Activated CD4-positive, alpha-beta T cell treated with anti-CD3 and anti-CD28 coated beads, Interleukin-2, amount 10 ng/mL, durations not matched to agents 7 days and 5 days (primary cell): ENCODE results near the gene RGS7. TPM values are rescaled to one million over a fixed set of nuclear protein-coding genes. Genes with fewer than 3 reads are reported as not detected.
"Not testable (repeated sequence)": the region's sequence is repeated elsewhere in the genome, so short reads cannot be mapped to it uniquely, and the experiment has no call there.

Experiments
- CTCF ChIA-PET: fragments of 350-600 bp; sonication (Branson Sonifier 250); formaldehyde crosslinking; loops from one replicate; lab custom pipeline; 2021; ENCODE audit warnings: antibody characterized with exemption; lab: Charles Lee
- POLR2A ChIA-PET: fragments of 350-600 bp; sonication (Branson Sonifier 250); formaldehyde crosslinking; loops from one replicate; lab custom pipeline; 2021; ENCODE audit warnings: antibody characterized with exemption; lab: Charles Lee
- DNase-seq: peaks from one replicate; pipeline ENCODE4 v3.0.0-alpha.2; 2020
- H3K27ac Mint-ChIP-seq: one replicate; pipeline ENCODE4 v1.8.0; 2021; ENCODE audit warnings: mild to moderate bottlenecking, moderate library complexity, mixed read lengths
- H3K27me3 Mint-ChIP-seq: one replicate; pipeline ENCODE4 v1.8.0; 2021; ENCODE audit warnings: mixed read lengths
- H3K36me3 Mint-ChIP-seq: one replicate; pipeline ENCODE4 v1.8.0; 2021; ENCODE audit warnings: low read depth, mixed read lengths
- H3K4me1 Mint-ChIP-seq: one replicate; pipeline ENCODE4 v1.8.0; 2021; ENCODE audit warnings: mixed read lengths
- H3K4me3 Mint-ChIP-seq: one replicate; pipeline ENCODE4 v1.8.0; 2021; ENCODE audit warnings: mild to moderate bottlenecking, moderate library complexity, mixed read lengths
- H3K9me3 Mint-ChIP-seq: one replicate; pipeline ENCODE4 v1.8.0; 2021; ENCODE audit warnings: mixed read lengths
- total RNA-seq, 2 experiments: library from RNA; stranded (reverse); gene quantifications; one replicate each; pipeline ENCODE4 v1.2.3, GENCODE V29; 2021

Gene RGS7
- total RNA-seq, 2 experiments from 2014 or later: not detected

DNA sequence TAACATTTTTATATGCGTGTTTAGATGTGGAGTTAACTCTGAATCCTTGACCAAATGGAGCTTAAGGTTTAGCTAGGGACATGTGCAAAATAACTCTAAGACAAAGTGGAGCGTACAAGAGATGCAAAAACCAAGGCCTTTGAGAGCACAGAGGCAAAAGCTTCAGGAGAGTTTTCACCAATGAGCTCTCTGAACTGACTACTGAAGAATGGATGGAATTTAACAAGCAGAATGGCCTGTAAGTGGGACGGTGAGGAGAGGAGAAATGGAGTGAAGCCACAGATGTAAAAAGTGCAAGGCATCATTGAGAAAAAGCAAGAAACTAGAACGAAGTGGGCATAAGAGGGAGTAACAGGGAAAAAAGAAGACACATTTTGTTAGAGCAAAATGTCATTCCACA lies 260.0 kb downstream of the RGS7 start:
- Mint-ChIP-seq H3K4me1 (no peaks in the 10 kb centered on the region), H3K36me3 (no peaks in the 10 kb centered on the region), H3K4me3 (no peak overlapping the region), H3K27ac (no peak overlapping the region), H3K9me3 (no peaks in the 10 kb centered on the region), H3K27me3 (no peaks in the 10 kb centered on the region)
- CTCF ChIA-PET: no interaction called here
- POLR2A ChIA-PET: no interaction called here
- no peak for DNase-seq

DNA sequence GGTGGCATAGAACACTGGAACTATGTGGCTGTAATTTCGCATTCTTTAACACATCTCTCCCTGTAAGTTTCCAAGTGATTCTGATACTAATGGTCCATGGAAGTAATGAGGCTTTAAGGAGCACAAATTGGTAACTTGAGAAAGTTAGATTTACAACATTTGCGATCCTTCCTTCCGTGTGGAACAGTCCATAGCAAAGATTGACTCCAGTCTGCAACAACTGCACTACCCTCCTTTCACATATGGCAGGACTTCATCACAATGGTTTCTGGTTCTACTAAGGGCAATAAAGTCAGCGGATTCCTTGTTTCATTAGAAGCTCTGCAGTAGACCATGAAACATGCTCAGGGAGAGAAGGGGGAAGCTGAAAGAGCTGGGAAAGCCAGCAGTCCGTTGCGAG lies 261.2 kb downstream of the RGS7 start:
- DNase-seq: no peak
- Mint-ChIP-seq H3K27ac (no peak overlapping the region), H3K9me3 (no peaks in the 10 kb centered on the region), H3K27me3 (no peaks in the 10 kb centered on the region), H3K4me3 (no peak overlapping the region), H3K36me3 (no peaks in the 10 kb centered on the region), H3K4me1 (no peaks in the 10 kb centered on the region)
- POLR2A ChIA-PET: no interaction called here
- CTCF ChIA-PET: no interaction called here

DNA sequence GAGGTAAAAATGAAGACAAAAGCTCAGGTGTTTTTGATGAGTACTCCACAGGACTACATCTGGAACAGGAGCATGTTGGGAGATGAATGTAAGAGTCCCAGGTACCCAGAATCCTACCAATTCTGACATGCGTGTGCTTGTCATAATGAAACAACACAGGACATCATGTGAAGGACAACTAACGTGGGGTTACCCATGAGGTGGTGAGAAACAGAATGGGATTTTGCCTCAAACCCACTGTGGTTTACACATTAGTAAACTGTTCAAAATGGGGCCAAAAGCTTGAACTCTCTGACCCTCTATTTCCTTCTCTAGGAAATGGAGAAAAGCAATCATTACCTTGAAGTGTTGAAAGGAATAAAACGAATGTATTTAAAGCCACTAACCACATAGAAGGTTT lies 266.2 kb downstream of the RGS7 start:
- H3K9me3 Mint-ChIP-seq: no peaks in the 10 kb centered on the region
- CTCF ChIA-PET: no interaction called here
- no peak overlapping the region for H3K4me3 Mint-ChIP-seq
- H3K27ac Mint-ChIP-seq: no peak overlapping the region
- H3K36me3 Mint-ChIP-seq: no peaks in the 10 kb centered on the region
- no peaks in the 10 kb centered on the region for H3K4me1 Mint-ChIP-seq
- POLR2A ChIA-PET: no interaction called here
- DNase-seq: no peak
- H3K27me3 Mint-ChIP-seq: no peaks in the 10 kb centered on the region

DNA sequence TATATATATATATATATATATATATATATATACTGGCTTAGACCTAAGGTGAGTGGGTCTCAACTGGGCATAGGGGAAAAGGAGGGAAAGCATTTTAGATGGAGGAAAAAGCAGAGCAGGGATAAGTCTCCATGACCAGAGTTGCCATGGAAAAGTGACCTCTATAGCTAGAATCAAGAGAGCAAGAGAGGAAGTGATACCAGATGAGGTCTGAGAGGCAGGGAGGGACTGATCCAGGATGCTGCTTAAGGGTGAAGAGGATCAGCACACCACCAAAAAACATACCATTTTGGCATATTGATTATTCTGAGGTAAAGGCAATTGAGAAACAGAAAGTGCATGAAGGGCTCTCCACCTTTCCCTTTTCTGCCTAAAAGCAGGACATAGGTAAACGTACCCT lies 267.9 kb downstream of the RGS7 start:
- CTCF ChIA-PET, H3K4me3 Mint-ChIP-seq, H3K36me3 Mint-ChIP-seq, POLR2A ChIA-PET, DNase-seq, H3K9me3 Mint-ChIP-seq, H3K27me3 Mint-ChIP-seq, H3K4me1 Mint-ChIP-seq, H3K27ac Mint-ChIP-seq: not testable (repeated sequence)

DNA sequence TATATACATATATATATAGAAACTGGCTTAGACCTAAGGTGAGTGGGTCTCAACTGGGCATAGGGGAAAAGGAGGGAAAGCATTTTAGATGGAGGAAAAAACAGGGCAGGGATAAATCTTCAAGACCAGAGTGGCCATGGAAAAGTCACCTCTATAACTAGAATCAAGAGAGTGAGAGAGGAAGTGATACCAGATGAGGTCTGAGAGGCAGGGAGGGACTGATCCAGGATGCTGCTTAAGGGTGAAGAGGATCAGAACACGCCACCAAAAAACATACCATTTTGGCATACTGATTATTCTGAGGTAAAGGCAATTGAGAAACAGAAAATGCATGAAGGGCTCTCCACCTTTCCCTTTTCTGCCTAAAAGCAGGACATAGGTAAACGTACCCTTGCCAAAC lies 268.9 kb downstream of the RGS7 start:
- H3K9me3 Mint-ChIP-seq, H3K27ac Mint-ChIP-seq, H3K4me3 Mint-ChIP-seq, DNase-seq, H3K27me3 Mint-ChIP-seq, H3K36me3 Mint-ChIP-seq, CTCF ChIA-PET, POLR2A ChIA-PET, H3K4me1 Mint-ChIP-seq: not testable (repeated sequence)

DNA sequence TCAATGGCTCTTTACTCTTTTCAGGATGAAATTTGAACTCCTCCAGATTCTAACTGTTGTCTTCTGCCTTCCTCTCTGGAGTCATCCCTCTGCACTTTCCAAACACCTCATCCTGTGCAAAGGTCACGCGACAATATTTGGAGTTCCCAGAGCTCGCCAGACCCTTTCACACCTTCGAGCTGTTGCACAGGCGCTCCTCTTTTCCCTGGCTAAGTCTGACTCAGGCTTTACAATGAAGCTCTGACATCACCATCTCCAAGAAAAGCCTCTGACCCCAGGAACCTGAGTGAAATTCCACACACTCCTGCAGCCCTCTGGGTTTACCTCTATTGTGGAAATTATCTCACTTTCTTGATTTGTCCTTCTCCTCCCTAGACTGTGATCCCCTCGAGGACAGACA lies 270.3 kb downstream of the RGS7 start:
- ChIA-PET CTCF (no interaction called here), POLR2A (no interaction called here)
- Mint-ChIP-seq H3K4me3 (no peak overlapping the region), H3K36me3 (no peaks in the 10 kb centered on the region), H3K27ac (no peak overlapping the region), H3K9me3 (no peaks in the 10 kb centered on the region), H3K4me1 (no peaks in the 10 kb centered on the region), H3K27me3 (no peaks in the 10 kb centered on the region)
- DNase-seq: no peak

DNA sequence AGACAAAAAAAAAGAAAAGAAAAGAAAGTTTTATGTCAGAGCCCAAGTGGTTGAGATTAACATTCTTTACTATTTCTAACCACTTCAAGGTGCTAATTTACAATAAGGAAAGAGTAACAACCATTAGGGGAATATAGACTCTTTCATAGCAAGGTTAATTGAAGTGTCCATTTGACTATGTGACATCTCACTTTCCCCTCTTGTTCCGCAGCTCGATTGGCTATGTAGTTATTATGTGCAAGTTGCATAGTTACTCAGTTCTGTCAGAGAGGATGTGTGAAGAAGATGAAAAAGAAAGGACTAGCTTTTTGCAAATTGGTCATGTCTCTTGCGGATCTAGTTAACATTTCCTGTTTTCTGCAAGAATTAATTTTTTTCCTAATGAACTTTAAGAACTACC lies 273.7 kb downstream of the RGS7 start:
- no peaks in the 10 kb centered on the region for H3K27me3 Mint-ChIP-seq
- H3K27ac Mint-ChIP-seq: no peak overlapping the region
- no peaks in the 10 kb centered on the region for H3K36me3 Mint-ChIP-seq
- no peak overlapping the region for H3K4me3 Mint-ChIP-seq
- CTCF ChIA-PET: no interaction called here
- no peak for DNase-seq
- no peaks in the 10 kb centered on the region for H3K4me1 Mint-ChIP-seq
- POLR2A ChIA-PET: no interaction called here
- H3K9me3 Mint-ChIP-seq: no peaks in the 10 kb centered on the region

DNA sequence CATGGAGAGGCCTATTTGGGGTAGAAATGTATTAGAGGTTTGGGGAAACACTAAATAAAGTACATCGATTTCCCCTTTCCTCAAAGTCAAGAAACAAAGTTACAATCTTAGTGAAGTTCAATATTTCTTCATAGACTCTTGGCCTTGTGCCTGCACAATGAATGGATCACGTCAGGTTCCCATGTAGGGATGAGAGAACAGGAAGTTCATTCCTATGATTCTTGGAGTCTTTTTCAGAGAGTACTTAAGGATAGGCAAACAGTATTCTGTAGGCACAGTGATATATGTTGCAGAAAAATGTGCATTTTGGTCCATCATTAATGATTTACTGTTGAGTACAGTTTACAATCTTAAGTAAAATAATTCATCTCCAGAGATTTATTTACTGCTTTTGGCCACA lies 275.5 kb downstream of the RGS7 start:
- H3K4me3 Mint-ChIP-seq: no peak overlapping the region
- H3K4me1 Mint-ChIP-seq: no peaks in the 10 kb centered on the region
- H3K36me3 Mint-ChIP-seq: no peaks in the 10 kb centered on the region
- ChIA-PET CTCF (no interaction called here), POLR2A (no interaction called here)
- no peak overlapping the region for H3K27ac Mint-ChIP-seq
- no peak for DNase-seq
- H3K9me3 Mint-ChIP-seq: no peaks in the 10 kb centered on the region
- H3K27me3 Mint-ChIP-seq: no peaks in the 10 kb centered on the region

DNA sequence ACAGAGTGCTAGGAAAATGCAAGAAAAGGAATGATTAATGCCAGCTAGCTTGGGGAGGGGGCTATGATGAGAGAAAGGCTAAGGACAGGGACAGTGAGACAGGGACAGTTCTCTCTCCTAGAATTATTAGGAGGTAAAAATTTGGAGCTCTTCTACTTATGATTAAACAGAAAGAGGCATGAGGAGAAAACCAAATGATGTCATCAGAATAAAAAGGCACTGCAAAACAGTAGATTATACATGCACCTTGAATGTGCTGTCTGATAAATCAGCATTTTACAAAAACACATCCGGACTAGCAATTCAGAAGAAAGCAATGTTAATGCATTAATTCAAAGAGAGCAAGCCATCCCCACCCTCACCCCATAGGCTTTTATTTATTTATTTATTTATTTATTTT lies 277.5 kb downstream of the RGS7 start:
- H3K9me3 Mint-ChIP-seq: no peaks in the 10 kb centered on the region
- ChIA-PET CTCF (no interaction called here), POLR2A (no interaction called here)
- no peak overlapping the region for H3K27ac Mint-ChIP-seq
- no peak for DNase-seq
- no peaks in the 10 kb centered on the region for H3K36me3 Mint-ChIP-seq
- H3K4me3 Mint-ChIP-seq: no peak overlapping the region
- H3K4me1 Mint-ChIP-seq: no peaks in the 10 kb centered on the region
- H3K27me3 Mint-ChIP-seq: no peaks in the 10 kb centered on the region

DNA sequence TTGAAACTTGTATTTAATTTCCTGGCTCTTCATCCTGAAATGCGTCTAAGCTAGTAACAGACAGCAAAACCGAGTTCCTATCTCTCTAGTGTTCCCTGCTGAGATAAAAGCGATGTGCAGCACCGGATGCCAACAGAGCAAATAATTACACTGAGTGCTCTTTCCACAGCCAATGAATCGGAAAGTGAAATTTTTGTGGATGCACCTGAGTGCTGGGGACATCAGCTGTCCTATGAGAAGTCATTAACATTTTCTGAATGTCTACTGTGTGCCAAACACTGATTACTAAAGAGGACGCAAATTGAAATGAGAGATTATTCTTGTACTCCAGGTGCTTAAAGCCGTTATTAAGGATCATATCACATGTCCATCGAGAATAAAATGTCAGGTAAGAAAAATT lies 278.0 kb downstream of the RGS7 start:
- no peak for DNase-seq
- no peaks in the 10 kb centered on the region for H3K9me3 Mint-ChIP-seq
- no peak overlapping the region for H3K4me3 Mint-ChIP-seq
- ChIA-PET CTCF (no interaction called here), POLR2A (no interaction called here)
- H3K36me3 Mint-ChIP-seq: no peaks in the 10 kb centered on the region
- no peaks in the 10 kb centered on the region for H3K27me3 Mint-ChIP-seq
- H3K4me1 Mint-ChIP-seq: no peaks in the 10 kb centered on the region
- no peak overlapping the region for H3K27ac Mint-ChIP-seq

DNA sequence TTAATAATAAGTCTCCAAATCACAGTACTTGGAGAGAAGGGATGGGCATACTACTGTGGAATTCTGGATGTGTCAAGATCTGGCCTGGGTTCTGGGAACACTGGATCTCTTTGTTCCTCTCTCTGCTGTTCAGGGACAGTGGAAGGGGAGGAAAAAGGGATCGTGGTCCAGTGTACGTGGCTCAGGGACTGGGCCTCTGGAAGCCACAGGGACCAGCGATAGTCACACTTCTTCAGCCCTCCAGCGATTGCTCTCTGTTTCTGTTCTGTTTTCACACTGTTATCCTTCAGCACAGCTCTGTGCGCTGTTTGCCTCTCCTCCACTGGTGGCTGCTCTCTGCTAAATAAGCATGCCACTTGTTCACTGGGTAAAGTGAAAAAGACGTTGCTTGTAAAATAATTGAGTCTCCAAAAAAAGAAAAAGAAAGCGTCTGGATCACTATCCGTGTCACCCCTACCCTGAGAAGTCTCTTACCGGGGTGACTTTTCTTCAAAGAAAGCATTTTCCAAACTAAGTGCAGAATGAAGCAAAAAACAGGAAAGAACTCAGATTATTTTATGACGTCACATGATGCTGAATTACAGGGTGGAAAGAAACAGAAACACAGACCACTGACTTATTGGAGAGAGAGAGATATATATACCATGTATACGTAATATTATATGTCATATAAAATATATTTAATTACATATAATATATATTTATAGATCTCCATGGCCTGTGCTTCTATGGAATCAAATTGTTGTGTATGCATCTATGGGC lies 279.4 kb downstream of the RGS7 start:
- H3K9me3 Mint-ChIP-seq: no peaks in the 10 kb centered on the region
- H3K27me3 Mint-ChIP-seq: no peaks in the 10 kb centered on the region
- CTCF ChIA-PET: no interaction called here
- no peak overlapping the region for H3K27ac Mint-ChIP-seq
- H3K4me3 Mint-ChIP-seq: no peak overlapping the region
- DNase-seq: no peak
- POLR2A ChIA-PET: no interaction called here
- H3K36me3 Mint-ChIP-seq: no peaks in the 10 kb centered on the region
- no peaks in the 10 kb centered on the region for H3K4me1 Mint-ChIP-seq

DNA sequence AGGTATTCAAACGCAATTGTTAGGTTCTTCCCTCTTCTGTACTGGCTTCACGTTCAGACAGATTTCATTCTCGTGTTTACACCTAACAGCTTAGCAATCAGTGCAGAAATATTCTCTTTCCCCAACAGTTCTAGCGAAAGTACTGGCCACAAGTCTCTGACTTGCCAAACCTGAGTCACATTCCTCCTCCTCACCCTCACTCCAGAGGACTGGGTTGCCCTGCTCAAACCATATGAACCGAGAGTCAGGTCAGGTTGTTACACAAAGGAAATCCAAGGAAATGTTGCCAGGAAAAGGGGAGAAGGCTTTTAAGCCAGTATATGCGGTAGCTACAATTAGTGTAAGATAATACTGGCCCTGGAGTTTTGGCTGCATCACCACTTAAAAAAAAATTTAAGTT lies 282.5 kb downstream of the RGS7 start:
- Mint-ChIP-seq H3K27ac (no peak overlapping the region), H3K36me3 (no peaks in the 10 kb centered on the region), H3K27me3 (no peaks in the 10 kb centered on the region), H3K4me1 (no peaks in the 10 kb centered on the region), H3K9me3 (no peaks in the 10 kb centered on the region), H3K4me3 (no peak overlapping the region)
- ChIA-PET POLR2A (no interaction called here), CTCF (no interaction called here)
- no peak for DNase-seq

DNA sequence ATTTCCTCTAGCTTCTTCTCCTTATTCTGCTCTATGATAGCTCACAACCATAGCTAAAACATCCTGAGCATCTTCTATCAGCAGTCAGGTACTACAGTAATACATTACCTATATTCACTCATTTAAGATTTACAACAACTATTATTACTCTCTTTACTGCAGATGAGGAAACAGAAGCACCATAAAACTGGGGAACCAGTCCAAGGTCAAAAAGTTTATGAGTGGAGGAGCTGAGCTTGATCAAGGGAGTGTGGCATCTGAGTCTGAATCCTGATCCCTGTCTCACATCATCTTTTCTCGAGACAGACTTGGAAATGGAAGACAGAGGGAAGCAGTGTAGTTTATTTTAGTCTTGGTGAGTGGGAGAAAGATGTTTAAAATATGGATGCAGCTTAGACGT lies 288.6 kb downstream of the RGS7 start:
- no peak for DNase-seq
- H3K27me3 Mint-ChIP-seq: no peaks in the 10 kb centered on the region
- ChIA-PET CTCF (no interaction called here), POLR2A (no interaction called here)
- no peaks in the 10 kb centered on the region for H3K36me3 Mint-ChIP-seq
- no peaks in the 10 kb centered on the region for H3K9me3 Mint-ChIP-seq
- H3K27ac Mint-ChIP-seq: no peak overlapping the region
- no peaks in the 10 kb centered on the region for H3K4me1 Mint-ChIP-seq
- no peak overlapping the region for H3K4me3 Mint-ChIP-seq

DNA sequence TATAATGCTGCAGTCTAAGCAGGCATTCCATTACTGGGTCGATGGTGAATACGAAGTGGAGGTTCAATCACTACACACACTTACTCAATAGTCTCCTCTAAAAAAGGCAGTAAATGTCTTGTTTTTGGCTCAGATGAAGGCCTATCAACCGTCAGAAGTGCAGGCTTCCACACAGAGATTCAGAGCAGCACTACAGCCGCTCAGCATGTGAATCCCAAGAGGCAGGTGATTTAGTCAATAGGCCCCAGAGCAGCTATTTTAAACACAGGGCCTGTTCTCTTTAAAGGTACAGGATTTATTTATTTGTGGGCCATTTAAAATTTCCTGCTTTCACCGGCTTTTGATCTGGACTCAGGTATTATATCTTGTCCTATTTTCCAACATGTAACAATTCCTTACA lies 293.7 kb downstream of the RGS7 start:
- POLR2A ChIA-PET: no interaction called here
- peaks cover 5% of the 10 kb centered on the region for H3K9me3 Mint-ChIP-seq
- H3K4me3 Mint-ChIP-seq: no peak overlapping the region
- DNase-seq: no peak
- H3K36me3 Mint-ChIP-seq: no peaks in the 10 kb centered on the region
- no peaks in the 10 kb centered on the region for H3K27me3 Mint-ChIP-seq
- H3K27ac Mint-ChIP-seq: no peak overlapping the region
- no peaks in the 10 kb centered on the region for H3K4me1 Mint-ChIP-seq
- CTCF ChIA-PET: no interaction called here
